Ovary (tissue), 9 donors: ENCODE measurements around the gene SEC16A. TPM values are rescaled to one million over a fixed set of nuclear protein-coding genes. Genes with fewer than 3 reads are reported as not detected.

ENCODE experiments used
- DNase-seq, 5 donors: peaks; one replicate each; pipeline ENCODE4 v3.0.0-alpha.2; 2019 to 2020
- H3K27ac ChIP-seq, 2 donors: fragments of 200-600 bp; one replicate each; pipeline versions ENCODE4 v1.5.1 to v1.8.0; 2019 to 2022
- H3K27me3 ChIP-seq: fragments of 200-600 bp; one replicate; pipeline ENCODE4 v1.8.0; 2022
- H3K36me3 ChIP-seq: fragments of 200-600 bp; sonication (generic); one replicate; pipeline ENCODE4 v1.5.1; 2019
- H3K4me1 ChIP-seq: one replicate; pipeline ENCODE4 v1.8.1; 2013; ENCODE audit warnings: mild to moderate bottlenecking, moderate library complexity; ENCODE audit not compliant: insufficient read depth
- H3K4me3 ChIP-seq: fragments of 200-600 bp; sonication (generic); one replicate; pipeline ENCODE4 v1.5.1; 2017
- H3K9me3 ChIP-seq, 2 donors: fragments of 200-600 bp in 1 of 2; sonication (generic) in 1 of 2; one replicate each; pipeline versions ENCODE4 v1.5.1 to v1.8.1; 2013 to 2019; ENCODE audit warnings: mild to moderate bottlenecking in 1 of 2, moderate library complexity in 1 of 2
- EP300 ChIP-seq: sonication (generic); formaldehyde crosslinking; IDR thresholded peaks from one replicate; pipeline ENCODE4 v1.6.1; 2017; ENCODE audit warnings: antibody characterized with exemption
- POLR2A ChIP-seq: fragments of 450-650 bp; IDR thresholded peaks from one replicate; pipeline ENCODE4 v1.6.1; 2017; ENCODE audit warnings: antibody characterized with exemption, mild to moderate bottlenecking, moderate library complexity
- WGBS, 3 donors: extraction: QIAGEN DNeasy Blood & Tissue Kit in 1 of 3; methylation state at CpG; one replicate each; pipeline versions ENCODE4 v1.1.5 to v1.1.7; 2013 to 2017; 5-methylcytosine and 5-hydroxymethylcytosine counted together
- intact Hi-C, 4 donors: fragments of 100-400 bp; cut with DNase I; formaldehyde crosslinking; loops; one replicate each; pipeline versions ENCODE4 v1.11.0 to v1.15.1; 2022 to 2023
- polyA plus RNA-seq, 2 donors: library from polyadenylated mRNA; stranded (reverse); fragments of 200-250 nt in 1 of 2; fragments of 350-450 nt in 1 of 2; fragmentation: Illumina TruSeq in 1 of 2; extraction: RNeasy Lipid Tissue Mini Kit (QIAGEN cat#74804) in 1 of 2; gene quantifications; one replicate each; pipeline ENCODE4 v1.2.3, GENCODE V29; 2013 to 2014
- total RNA-seq, 7 donors: library from RNA; depleted of rRNA in 2 of 7; stranded (reverse); fragments of >200 nt in 2 of 7; fragmentation: NEBNext Ultra II Directional in 3 of 7; extraction: Animal tissue kit (Norgen Biotek cat#: 25700) in 3 of 7; gene quantifications; one replicate each; pipeline versions ENCODE4 v1.1.0 to v1.2.4, GENCODE V29; 2016 to 2023
- TF ChIP-seq, protein P1 (sequence below), 3 donors: fragments of 450-650 bp in 2 of 3; fragments of 200-600 bp in 1 of 3; IDR thresholded peaks; one replicate each; pipeline versions ENCODE4 v1.5.1 to v1.8.0; 2016 to 2022; ENCODE audit warnings: antibody characterized with exemption in 3 of 3, mild to moderate bottlenecking in 1 of 3
- donor health status: DM: no; HTN: no; CAD: no; lungs with moderate emphysema.
- donor health status: DM: no; HTN: no; CAD: no.
- donor health status: Bipolar disorder and iron deficiency.
- donor health status: DM: yes; HTN: yes; CAD: no.
- donor health status: DM: no; HTN: no; CAD: no.
- donor health status: DM: yes; HTN: yes; CAD: no.

The SEC16A gene
- total and polyA plus RNA-seq, 9 donors: 27.6 to 61.4 (median 46.5) TPM

DNA sequence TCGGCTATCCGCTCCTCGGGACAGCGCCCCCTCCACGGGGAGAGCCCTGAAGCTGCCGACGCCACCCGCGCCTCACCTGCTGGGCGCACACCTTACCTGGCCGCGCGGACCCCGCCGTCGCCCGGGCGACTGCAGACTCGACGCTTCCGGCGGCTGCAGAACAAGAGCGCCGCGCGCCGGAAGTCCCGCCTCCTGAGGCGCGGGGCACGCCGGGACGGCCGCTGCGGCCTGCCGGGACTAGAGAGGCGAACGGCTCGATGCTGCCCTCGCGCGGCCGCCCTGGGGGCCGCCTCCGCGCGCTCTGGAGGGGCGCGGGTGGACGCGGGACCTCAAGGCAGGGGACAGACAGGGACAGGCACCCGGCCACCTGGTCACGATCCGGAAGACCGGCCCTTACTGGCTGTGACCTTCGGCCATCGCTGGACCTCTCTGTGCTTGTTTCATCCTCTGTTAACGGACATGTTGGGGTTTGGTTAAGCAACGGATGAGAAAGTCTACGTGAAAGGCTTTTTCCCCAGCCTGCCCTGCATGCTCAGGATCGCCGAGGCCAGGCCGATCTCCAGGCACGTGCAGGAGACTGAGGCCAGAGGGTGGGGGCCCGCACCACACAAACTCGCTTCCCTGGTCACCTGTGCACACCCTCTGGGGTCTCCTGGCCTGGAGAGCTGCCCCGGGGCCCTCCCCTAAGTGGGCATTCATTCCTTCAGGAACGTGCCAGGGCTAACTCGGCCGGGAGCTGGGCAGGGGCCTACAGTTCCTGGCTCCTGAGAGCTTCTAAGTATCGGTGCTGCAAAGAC lies 82.6 kb downstream of the SEC16A start, which contains the start of gene SNAPC4:
TSS of gene SNAPC4 (minus strand) at position 133 of the 797 bp plus-strand sequence. CDS start 1,742 bp downstream, outside the sequence.
- Histone ChIP-seq H3K4me1 (peaks cover 13% of the 10 kb centered on the region), H3K9me3 (no peaks in the 10 kb centered on the region), H3K27me3 (no peaks in the 10 kb centered on the region), H3K36me3 (no peaks in the 10 kb centered on the region), H3K4me3 (peak within 1 kb of the TSS; percentile 89), H3K27ac (no peak within 1 kb of the TSS)
- DNase-seq: peak; percentile 78 to 92 (median 86)
- intact Hi-C loops: loop anchor here in 2 of 4 donors (2.0 to 5.0 kb wide), 2 partner anchors 88 to 89 kb away; no protein-coding TSS in a partner anchor
- 3 to 17% (median 3%) methylated on average over 22 to 71 of the region's 71 CpGs for WGBS, 3 donors
- TF ChIP-seq POLR2A (no peak), EP300 (no peak)
- TF ChIP-seq, protein P1, sequence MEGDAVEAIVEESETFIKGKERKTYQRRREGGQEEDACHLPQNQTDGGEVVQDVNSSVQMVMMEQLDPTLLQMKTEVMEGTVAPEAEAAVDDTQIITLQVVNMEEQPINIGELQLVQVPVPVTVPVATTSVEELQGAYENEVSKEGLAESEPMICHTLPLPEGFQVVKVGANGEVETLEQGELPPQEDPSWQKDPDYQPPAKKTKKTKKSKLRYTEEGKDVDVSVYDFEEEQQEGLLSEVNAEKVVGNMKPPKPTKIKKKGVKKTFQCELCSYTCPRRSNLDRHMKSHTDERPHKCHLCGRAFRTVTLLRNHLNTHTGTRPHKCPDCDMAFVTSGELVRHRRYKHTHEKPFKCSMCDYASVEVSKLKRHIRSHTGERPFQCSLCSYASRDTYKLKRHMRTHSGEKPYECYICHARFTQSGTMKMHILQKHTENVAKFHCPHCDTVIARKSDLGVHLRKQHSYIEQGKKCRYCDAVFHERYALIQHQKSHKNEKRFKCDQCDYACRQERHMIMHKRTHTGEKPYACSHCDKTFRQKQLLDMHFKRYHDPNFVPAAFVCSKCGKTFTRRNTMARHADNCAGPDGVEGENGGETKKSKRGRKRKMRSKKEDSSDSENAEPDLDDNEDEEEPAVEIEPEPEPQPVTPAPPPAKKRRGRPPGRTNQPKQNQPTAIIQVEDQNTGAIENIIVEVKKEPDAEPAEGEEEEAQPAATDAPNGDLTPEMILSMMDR (IDR thresholded peaks at IDR 0.05): peak; percentile 90 to 96 (median 92)

DNA sequence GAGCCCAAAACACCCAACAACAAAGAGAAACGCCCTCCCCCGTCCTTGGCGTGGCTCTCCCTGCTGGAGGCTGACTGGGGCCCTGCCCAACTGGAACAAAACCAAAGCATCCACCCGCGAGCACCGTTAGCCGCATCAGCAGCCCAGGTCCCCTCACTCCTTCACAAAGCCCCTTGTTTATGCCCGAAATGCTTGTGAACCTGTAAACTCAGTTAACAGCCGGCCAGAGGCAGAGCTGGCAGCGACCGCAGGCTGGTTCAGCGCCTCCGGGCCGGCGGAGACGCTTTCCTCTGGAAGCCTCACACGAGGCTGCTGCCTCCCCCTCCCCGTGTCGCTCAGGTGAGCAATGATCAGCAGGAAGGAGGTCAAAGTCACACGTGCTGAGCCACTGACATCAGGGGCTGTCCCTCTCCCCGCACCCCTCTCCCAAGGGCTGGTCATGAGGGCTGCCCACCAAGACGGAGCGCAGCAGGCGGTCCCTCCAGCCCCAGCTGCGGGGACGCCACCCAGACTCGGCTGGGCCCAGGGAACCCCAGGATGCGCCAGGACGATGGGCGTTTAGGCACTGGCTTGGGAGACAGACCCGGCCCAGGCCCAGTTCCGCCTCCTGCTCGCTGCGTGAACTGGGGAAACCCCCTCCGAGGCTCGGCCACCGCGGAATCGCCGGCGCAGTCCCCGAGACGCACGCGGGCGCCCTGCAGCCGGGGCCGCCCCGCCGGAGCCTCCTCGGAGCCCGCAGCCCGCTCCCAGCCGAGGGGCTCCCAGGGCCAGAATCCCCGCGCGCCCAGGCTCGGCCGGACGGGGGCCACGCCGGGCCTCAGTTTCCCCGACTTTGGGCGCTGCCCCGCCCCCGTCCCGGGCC lies 83.4 kb downstream of the SEC16A start:
- intact Hi-C loops: loop anchor here in 2 of 4 donors (2.0 to 5.0 kb wide), 2 partner anchors 87 to 89 kb away; no protein-coding TSS in a partner anchor
- H3K4me3 ChIP-seq: peak overlapping the region; percentile 89

DNA sequence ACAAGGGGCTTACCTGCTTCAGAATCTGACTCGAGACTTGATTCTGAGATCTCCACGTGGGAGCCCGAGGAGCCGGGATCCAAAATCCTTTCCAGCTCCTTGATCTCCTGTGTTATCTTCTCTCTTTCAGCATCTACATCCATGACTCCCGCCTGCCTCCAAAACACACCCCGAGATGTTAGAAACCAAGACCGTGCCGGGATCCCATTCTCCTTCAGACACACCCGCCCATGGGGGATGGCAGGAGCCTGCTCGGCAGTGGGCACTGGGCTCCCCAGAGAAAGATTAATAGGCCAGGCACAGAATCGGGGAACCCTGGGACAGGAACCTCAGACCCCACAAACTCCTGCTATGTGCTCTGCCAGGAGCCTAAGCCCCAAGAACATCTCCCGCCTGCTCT lies 84.6 kb downstream of the SEC16A start:
- Histone ChIP-seq H3K27ac (no peak overlapping the region), H3K9me3 (no peaks in the 10 kb centered on the region), H3K4me1 (peaks cover 13% of the 10 kb centered on the region), H3K27me3 (no peaks in the 10 kb centered on the region), H3K36me3 (no peaks in the 10 kb centered on the region), H3K4me3 (no peak overlapping the region)
- TF ChIP-seq POLR2A: no peak
- TF ChIP-seq EP300: no peak
- TF ChIP-seq, protein P1 (IDR thresholded peaks at IDR 0.05): no peak
- intact Hi-C loops: no loop called here
- no peak for DNase-seq
- 88 to 90% (median 89%) methylated on average over 12 of the region's 12 CpGs for WGBS, 3 donors

More for the DNA sequence above, 83.4 kb downstream of the SEC16A start:
- Histone ChIP-seq H3K36me3 (no peaks in the 10 kb centered on the region), H3K27ac (no peak overlapping the region), H3K4me1 (peaks cover 13% of the 10 kb centered on the region), H3K27me3 (no peaks in the 10 kb centered on the region), H3K9me3 (no peaks in the 10 kb centered on the region)
- peak in 2 of 5 donors; percentile 29 to 43 for DNase-seq
- 0 to 1% (median 0%) methylated on average over 31 to 67 of the region's 67 CpGs for WGBS, 3 donors
- TF ChIP-seq POLR2A: no peak
- TF ChIP-seq, protein P1 (IDR thresholded peaks at IDR 0.05): no peak
- no peak for TF ChIP-seq EP300

DNA sequence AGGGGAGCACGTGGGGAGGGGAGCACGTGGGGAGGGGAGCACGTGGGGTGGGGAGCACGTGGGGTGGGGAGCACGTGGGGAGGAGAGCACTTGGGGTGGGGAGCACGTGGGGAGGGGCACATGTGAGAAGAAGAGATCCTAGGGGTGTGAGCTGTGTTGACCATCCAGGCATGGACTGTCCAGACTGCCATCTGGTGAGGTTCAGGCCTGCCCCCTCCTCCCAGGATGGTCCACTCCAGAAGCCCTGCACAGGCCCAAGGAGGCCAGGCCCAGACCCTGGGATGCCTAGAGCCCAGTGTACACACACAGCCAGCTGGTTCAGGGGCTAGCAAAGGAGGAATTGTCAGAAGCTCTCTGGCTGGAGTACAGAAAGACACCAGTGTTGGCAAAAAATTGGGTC lies 85.2 kb downstream of the SEC16A start:
- intact Hi-C loops: no loop called here
- 42 to 90% (median 75%) methylated on average over 2 to 6 of the region's 6 CpGs for WGBS, 3 donors
- TF ChIP-seq EP300 (no peak), POLR2A (no peak)
- TF ChIP-seq, protein P1 (IDR thresholded peaks at IDR 0.05): no peak
- Histone ChIP-seq H3K27me3 (no peaks in the 10 kb centered on the region), H3K27ac (no peak overlapping the region), H3K36me3 (no peaks in the 10 kb centered on the region), H3K4me1 (peaks cover 13% of the 10 kb centered on the region), H3K9me3 (no peaks in the 10 kb centered on the region), H3K4me3 (no peak overlapping the region)
- DNase-seq: no peak
